ENCODE measurements around the gene HLCS.

DNA sequence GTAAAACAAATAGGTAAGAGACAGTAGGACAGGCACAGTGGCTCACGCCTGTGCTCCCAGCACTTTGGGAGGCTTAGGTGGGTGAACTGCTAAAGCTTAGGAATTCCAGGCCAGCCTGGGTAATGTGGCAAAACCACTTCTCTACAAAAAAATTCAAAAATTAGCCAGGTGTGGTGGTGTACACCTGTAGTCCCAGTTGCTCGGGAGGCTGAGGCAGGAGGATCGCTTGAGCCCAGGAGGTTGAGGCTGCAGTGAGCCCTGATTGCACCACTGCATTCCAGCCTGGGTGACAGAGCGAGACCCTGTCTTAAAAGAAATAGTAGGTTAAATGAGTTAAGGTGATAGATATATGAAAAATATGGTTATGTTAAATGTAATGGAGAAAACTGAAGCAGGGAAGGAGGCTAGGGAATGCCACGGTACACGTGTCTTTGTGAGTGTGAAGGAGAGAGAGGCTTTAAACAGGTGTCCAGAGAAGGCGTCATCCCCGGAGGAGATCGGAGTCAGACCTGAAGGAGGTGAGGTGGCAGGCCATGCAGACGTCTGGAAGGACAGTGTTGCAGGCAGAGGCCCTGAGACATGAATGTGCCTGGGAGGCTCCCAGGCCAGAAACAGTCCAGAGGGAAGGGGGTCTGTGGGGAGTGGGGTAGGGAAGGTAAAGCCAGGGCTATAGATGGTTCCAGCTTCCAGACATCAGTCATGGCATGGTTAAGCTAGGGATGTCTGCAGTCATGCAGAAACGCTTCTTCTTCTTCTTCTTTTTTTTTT is 32.8 kb upstream of the HLCS start:
- TF ChIP-seq EP300 (IDR thresholded peaks at IDR 0.05; ENCODE audit: borderline replicate concordance in 1 of 2, control insufficient read depth in 1 of 2, low read depth in 2 of 2, low read length in 2 of 2) (no peak), POLR2AphosphoS5 (IDR thresholded peaks at IDR 0.05; ENCODE audit: low read length) (no peak), SIX5 (IDR thresholded peaks at IDR 0.05; ENCODE audit: low read depth, low read length, severe bottlenecking) (no peak), EZH2 (IDR thresholded peaks at IDR 0.05; ENCODE audit: borderline replicate concordance, control insufficient read depth, low read depth, low read length) (no peak)
- TF ChIP-seq, protein P1, sequence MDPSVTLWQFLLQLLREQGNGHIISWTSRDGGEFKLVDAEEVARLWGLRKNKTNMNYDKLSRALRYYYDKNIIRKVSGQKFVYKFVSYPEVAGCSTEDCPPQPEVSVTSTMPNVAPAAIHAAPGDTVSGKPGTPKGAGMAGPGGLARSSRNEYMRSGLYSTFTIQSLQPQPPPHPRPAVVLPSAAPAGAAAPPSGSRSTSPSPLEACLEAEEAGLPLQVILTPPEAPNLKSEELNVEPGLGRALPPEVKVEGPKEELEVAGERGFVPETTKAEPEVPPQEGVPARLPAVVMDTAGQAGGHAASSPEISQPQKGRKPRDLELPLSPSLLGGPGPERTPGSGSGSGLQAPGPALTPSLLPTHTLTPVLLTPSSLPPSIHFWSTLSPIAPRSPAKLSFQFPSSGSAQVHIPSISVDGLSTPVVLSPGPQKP (IDR thresholded peaks at IDR 0.05; ENCODE audit: low read depth, low read length), result no peak
- TF ChIP-seq, protein P2, sequence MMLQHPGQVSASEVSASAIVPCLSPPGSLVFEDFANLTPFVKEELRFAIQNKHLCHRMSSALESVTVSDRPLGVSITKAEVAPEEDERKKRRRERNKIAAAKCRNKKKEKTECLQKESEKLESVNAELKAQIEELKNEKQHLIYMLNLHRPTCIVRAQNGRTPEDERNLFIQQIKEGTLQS (IDR thresholded peaks at IDR 0.05; ENCODE audit: borderline replicate concordance, extremely low read depth, low read depth, low read length), result no peak
- TF ChIP-seq, protein P3, sequence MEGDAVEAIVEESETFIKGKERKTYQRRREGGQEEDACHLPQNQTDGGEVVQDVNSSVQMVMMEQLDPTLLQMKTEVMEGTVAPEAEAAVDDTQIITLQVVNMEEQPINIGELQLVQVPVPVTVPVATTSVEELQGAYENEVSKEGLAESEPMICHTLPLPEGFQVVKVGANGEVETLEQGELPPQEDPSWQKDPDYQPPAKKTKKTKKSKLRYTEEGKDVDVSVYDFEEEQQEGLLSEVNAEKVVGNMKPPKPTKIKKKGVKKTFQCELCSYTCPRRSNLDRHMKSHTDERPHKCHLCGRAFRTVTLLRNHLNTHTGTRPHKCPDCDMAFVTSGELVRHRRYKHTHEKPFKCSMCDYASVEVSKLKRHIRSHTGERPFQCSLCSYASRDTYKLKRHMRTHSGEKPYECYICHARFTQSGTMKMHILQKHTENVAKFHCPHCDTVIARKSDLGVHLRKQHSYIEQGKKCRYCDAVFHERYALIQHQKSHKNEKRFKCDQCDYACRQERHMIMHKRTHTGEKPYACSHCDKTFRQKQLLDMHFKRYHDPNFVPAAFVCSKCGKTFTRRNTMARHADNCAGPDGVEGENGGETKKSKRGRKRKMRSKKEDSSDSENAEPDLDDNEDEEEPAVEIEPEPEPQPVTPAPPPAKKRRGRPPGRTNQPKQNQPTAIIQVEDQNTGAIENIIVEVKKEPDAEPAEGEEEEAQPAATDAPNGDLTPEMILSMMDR (IDR thresholded peaks at IDR 0.05 in 2 of 3, conservative IDR thresholded peaks at IDR 0.05 in 1 of 3; ENCODE audit: control insufficient read depth in 2 of 3, extremely low read depth in 1 of 3, insufficient read depth in 1 of 3, low read depth in 3 of 3, low read length in 3 of 3), result no peak

All from GM12878 (cell line).